Subcutaneous adipose tissue (tissue), 4 donors: Measurements from ENCODE around the gene EEFSEC. TPM values are rescaled to one million over a fixed set of nuclear protein-coding genes. Genes with fewer than 3 reads are reported as not detected.

ENCODE experiments used
- total RNA-seq, 4 donors: library from RNA; depleted of rRNA; stranded (reverse); fragments of >200 nt; gene quantifications; one replicate each; pipeline ENCODE4 v1.1.0, GENCODE V29; 2016
- TF ChIP-seq, protein P1 (sequence below): fragments of 450-650 bp; IDR thresholded peaks from one replicate; pipeline ENCODE4 v1.5.1; 2016; ENCODE audit warnings: low read depth, mild to moderate bottlenecking, control low read depth, antibody characterized with exemption, moderate library complexity

Gene EEFSEC
- total RNA-seq, 4 donors from 2014 or later: 13.7 to 26.9 (median 17.4) TPM

DNA sequence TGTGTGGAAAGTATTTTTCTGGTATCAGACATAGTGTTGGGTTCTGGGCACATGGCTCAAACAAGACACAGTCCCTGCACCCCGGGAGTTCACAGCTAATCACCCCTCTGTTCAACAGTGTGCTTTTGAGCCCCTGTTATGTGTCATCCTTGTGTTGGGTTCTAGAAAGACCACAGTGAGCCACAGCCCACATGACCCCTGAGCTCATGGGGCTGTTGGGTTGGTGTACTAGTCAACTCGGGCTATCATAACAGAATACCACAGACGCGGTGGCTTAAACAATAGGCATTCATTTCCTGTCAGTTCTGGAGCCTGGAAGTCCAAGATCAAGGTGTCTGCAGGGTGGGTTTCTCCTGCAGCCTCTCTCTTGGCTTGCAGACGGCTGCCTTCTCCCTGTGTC is 213.4 kb downstream of the EEFSEC start:
- TF ChIP-seq, protein P1, sequence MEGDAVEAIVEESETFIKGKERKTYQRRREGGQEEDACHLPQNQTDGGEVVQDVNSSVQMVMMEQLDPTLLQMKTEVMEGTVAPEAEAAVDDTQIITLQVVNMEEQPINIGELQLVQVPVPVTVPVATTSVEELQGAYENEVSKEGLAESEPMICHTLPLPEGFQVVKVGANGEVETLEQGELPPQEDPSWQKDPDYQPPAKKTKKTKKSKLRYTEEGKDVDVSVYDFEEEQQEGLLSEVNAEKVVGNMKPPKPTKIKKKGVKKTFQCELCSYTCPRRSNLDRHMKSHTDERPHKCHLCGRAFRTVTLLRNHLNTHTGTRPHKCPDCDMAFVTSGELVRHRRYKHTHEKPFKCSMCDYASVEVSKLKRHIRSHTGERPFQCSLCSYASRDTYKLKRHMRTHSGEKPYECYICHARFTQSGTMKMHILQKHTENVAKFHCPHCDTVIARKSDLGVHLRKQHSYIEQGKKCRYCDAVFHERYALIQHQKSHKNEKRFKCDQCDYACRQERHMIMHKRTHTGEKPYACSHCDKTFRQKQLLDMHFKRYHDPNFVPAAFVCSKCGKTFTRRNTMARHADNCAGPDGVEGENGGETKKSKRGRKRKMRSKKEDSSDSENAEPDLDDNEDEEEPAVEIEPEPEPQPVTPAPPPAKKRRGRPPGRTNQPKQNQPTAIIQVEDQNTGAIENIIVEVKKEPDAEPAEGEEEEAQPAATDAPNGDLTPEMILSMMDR: no peak

DNA sequence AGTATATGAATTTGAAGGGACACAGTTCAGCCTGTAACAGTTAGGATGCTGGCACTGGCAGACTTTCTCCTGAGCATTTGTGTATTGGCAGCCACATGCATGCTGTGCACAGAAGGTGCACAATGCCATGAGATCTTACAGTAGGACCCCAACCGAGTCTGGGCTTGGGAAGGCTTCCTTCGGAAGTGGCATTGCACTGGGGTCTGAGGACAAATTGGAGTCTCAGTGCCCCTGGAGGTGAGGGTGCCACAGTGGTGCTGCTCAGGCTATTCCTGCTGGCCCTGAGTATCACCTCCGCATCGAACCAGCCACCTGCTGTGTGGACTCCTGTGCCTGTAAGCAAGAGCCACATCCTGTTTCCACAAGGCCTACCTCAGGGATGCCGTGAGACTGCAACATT is 213.9 kb downstream of the EEFSEC start:
- TF ChIP-seq, protein P1: no peak

DNA sequence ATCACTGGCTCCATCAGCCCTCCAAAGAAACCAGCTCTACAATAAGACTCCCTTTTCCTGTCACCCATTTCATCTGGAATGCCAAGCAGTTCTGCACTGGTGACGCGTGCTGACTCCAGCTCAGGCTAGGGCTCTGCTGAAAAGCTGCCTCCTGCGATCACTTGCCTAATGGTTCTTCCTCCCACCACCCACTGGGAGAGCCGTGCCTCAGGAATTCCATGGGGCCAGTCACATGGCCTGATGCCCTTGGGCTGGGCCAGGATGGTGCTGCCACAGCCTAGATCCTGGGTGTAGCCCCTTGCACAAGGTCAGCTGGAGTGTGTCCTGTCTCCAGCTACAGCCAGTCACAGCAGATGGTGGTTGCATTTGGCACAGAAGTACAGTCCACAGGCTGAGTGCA is 214.5 kb downstream of the EEFSEC start:
- TF ChIP-seq, protein P1: no peak

DNA sequence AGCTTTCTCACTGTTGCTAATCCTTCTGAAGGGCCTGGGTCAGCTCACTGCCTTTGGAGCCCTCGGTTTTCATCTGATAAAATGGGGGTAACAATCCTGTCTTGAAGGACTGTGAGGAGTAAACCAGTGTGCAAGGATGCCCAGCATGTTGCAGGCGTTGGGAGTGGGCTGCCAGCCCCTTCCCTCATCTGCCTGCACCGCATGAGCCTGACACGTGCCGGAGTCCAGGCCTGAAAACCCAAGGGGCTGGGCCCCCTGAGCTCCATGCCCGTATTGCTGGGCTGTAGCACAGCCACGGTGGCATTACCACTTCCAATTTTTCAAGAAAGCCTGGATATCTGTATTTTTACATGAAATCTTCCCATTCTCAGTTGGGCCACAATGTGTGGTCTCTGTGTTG is 215.3 kb downstream of the EEFSEC start:
- TF ChIP-seq, protein P1: no peak

DNA sequence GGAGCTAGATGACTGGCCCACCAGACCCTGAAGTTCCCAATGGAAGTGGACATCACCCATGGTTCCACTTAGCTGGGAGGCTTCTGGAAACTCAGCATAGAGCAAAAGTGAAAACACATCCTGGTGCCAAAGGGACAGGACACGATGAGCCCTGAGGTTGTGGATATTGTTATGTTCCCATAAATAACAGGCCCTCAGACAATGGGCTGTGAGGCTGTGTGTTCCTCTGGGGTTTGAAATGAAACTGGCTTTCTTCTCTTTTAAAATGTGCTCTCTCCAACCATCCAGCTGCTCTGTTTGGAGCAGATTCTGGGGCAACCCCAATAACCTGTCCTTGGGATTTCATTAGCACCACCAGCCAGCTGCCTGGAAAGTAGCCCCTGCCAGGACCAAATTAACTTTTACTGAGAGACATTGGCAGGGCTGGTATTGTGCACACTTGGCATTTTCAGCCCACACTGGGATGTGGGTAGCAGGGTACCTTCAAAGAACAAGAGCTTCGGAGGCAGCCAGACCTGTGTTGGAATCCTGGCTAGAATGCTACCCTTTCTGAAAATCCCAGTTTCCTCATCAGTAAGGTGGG is 215.9 kb downstream of the EEFSEC start:
- TF ChIP-seq, protein P1: no peak

DNA sequence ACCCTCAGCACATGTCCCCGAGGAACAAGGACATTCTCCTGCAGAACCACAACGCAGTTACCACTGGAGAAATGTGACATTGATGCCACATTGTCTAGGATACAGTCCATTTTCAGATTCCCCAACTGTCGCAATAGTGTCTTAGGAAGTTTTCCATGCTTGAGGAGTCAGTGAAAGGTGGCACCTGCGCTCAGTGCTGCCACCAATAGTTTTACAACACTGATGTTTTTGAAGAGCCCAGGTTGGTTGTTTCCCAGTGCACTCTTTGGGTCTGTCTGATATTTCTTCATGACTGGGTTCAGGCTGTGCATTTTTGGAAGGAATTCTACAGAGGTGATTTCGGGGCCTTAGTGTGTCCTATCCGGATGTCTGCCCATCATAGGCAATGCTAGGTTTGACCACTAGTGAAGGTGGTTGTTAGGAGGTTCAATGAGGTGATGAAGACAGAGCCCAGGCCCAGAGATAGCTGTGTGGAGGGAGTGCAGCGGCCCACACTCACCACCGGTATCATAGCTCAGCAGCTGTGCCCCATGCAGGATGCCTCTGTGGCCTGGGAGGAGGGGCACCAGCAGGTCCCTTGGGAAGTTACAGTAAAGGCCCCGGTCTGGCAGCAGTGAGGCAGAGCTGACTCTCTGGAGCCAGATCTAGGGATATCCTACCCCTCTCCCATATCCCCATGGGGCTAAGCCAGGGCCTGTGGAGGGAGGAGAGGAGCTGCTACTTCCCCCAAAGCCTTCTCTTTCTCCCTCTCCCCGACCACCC is 216.8 kb downstream of the EEFSEC start:
- TF ChIP-seq, protein P1: no peak

DNA sequence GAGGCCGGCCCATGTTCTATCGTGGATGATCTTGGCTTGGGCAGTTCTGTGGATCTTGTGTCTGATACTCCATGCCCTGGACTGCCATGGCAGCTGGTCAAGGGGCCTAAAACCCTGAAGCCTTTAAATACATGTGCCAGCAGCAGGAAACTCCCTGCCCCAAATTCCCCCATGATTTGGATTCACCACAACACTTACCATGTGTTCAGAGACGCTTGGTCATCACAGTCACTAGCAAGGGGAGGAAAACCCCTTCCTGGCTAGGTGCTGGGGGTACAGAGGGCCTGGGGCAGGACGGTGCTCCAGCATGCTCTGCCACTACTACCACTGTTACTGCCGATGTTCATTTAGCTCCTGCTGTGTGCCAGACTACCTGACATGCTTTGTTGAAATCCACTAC is 219.0 kb downstream of the EEFSEC start:
- TF ChIP-seq, protein P1: no peak
